HG02973 (cell line): ENCODE data around the gene TERT.
A peak's percentile ranks its signal among the peaks of the same experiment; 100 is the strongest.
"Not testable (repeated sequence)": the region's sequence is repeated elsewhere in the genome, so short reads cannot be mapped to it uniquely, and the experiment has no call there.

Experiments used
- ATAC-seq: cut with Tn5 transposase; IDR thresholded peaks from one replicate; pipeline ENCODE4 v1.9.1; 2021; ENCODE audit warnings: moderate library complexity; ENCODE audit not compliant: unreplicated experiment

The TERT gene

DNA sequence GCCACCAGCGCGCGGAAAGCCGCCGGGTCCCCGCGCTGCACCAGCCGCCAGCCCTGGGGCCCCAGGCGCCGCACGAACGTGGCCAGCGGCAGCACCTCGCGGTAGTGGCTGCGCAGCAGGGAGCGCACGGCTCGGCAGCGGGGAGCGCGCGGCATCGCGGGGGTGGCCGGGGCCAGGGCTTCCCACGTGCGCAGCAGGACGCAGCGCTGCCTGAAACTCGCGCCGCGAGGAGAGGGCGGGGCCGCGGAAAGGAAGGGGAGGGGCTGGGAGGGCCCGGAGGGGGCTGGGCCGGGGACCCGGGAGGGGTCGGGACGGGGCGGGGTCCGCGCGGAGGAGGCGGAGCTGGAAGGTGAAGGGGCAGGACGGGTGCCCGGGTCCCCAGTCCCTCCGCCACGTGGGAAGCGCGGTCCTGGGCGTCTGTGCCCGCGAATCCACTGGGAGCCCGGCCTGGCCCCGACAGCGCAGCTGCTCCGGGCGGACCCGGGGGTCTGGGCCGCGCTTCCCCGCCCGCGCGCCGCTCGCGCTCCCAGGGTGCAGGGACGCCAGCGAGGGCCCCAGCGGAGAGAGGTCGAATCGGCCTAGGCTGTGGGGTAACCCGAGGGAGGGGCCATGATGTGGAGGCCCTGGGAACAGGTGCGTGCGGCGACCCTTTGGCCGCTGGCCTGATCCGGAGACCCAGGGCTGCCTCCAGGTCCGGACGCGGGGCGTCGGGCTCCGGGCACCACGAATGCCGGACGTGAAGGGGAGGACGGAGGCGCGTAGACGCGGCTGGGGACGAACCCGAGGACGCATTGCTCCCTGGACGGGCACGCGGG lies at the start of gene TERT:
Gene TERT (minus strand): TSS at position 234 of the 815 bp plus-strand sequence. CDS start 79 bp downstream, at position 155.
- ATAC-seq = no peak

DNA sequence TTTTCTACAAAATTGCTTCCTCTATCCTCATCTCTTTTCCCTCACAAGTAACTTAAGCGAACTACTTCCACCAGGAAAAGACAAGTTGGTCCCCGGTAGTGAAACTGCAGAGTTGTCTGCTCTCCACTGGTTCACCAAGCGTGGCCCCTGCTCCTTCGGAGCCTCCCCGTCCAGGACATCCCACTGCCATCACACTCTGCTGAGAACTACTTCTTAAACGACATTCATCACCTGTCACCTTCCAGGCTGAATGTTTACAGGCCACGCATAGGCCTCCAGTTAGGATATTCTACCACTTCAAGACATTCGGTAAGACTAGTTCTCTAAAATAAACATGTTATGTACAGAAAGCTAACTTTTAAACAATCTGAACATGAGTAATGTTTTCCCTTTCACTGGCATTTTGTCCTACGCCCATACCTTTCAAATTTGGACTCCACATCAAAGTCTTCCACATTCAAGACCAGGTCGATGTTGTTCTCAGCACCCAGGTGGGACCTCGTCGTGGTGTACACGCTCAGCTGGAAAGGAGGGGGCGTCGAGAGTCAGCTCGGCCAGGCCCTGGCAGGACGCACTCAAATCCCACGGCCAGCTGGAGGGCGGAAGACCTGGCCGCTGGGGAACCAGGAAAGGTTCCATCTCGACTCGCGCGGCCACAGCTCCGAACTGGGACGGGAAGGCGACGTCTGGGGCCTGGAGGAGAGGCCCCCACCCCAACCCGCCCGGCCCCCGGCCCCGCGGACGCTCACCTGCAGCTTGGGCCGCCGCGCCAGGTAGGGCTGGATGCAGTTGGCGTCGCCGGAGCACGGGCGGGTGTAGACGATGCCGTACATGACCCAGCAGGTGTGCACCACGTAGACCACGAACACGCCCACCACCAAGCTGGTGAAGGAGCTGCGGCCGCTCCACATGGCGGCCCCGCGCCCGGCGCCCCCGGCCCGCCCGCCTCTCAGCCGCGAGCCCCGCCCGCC lies 49.3 kb upstream of the TERT start:
- peak; percentile 8 for ATAC-seq

DNA sequence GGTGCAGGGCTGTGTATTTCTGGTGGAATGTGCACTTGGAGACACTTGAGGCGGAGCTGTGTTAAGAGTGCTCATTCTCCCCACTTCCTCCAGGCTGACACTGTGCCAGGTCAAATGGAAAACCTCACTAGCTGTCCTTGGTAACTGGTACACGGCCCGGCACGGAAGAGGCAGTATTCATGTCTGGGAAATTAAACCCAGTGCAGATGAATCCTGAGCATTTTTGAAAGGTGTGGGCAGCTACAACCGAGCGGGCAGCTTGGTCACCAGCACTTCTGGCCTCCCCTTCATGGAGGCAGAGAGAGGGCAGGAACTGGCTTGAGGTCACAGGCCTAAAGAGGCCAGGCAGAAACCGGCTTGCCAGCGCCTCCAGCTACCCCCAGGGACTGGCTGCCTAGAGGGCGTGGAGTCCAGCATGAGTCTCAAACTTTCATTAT lies 48.5 kb upstream of the TERT start:
- no peak for ATAC-seq

DNA sequence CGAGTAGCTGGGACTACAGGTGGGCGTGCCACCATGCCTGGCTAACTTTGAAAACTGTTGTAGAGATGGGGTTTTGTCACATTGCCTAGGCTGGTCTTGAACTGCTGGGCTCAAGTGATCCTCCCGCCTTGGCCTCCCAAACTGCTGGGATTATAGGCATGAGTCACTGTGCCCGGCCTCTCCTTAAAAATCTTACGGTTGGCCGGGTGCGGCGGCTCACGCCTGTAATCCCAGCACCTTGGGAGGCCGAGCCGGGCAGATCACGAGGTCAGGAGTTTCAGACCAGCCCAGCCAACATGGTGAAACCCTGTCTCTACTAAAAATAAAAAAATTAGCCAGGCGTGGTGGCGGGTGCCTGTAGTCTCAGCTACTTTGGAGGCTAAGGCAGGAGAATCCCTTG lies 47.8 kb upstream of the TERT start:
- ATAC-seq = not testable (repeated sequence)

DNA sequence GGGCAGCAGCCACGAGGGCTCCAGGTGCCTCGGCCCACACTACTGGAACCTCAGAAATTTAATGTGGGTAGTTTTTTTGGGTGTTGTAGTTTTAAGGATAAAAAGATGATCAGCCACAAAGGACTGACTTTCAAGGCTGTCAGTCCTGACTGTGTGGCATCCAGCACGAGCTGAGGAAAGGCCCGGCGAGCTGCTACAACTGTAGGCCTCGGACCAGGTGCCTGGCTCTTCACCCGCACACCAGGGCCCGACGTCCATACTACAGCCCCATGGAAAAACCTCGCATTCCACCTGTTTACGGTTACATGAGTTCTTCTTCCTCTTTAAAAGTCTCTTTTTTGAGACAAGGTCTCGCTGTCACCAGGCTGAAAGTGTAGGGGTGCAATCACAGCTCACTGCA lies 47.4 kb upstream of the TERT start:
- ATAC-seq = no peak

DNA sequence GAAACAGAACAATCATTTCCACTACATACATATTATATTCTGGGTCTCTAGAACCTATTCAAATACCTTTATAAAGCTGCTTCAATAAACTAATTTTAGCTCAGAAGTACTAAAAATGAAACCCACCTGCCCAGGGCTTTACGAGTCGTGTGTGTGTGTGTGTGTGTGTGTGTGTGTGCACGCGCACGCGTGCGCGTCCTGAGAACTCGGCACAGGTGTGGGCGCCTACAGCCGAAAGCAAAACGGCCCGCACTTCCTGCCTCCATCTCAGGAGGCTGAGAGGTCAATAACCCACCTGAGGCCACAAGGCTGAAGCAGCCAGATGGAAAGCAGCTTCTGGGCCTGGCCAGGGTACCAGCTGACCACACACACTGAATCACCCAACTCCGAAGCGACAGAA lies 47.0 kb upstream of the TERT start:
- no peak for ATAC-seq

DNA sequence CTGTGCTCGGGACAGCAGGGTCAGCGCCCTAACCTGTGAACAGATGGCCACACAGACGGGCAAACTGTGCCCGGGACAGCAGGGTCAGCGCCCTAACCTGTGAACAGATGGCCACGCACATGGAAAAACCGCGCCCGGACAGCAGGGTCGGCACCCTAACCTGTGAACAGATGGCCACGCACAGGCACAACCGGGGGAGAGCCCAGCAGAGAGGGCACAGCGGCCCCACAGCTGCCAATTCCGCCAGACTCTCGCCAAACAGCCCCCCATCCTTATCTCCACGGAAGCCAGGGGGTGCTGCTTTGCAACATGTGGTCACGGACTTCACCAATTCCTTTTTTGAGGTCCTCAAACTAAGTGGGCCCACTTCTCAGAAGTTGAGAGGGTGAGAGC lies 44.9 kb upstream of the TERT start:
- ATAC-seq = not testable (repeated sequence)

DNA sequence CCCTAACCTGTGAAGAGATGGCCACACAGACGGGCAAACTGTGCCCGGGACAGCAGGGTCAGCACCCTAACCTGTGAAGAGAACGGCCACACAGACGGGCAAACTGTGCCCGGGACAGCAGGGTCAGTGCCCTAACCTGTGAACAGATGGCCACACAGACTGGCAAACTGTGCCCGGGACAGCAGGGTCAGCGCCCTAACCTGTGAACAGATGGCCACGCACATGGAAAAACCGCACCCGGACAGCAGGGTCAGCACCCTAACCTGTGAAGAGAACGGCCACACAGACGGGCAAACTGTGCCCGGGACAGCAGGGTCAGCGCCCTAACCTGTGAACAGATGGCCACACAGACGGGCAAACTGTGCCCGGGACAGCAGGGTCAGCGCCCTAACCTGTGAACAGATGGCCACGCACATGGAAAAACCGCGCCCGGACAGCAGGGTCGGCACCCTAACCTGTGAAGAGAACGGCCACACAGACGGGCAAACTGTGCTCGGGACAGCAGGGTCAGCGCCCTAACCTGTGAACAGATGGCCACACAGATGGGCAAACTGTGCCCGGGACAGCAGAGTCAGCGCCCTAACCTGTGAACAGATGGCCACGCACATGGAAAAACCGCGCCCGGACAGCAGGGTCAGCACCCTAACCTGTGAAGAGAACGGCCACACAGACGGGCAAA lies 44.4 kb upstream of the TERT start:
- ATAC-seq = not testable (repeated sequence)

DNA sequence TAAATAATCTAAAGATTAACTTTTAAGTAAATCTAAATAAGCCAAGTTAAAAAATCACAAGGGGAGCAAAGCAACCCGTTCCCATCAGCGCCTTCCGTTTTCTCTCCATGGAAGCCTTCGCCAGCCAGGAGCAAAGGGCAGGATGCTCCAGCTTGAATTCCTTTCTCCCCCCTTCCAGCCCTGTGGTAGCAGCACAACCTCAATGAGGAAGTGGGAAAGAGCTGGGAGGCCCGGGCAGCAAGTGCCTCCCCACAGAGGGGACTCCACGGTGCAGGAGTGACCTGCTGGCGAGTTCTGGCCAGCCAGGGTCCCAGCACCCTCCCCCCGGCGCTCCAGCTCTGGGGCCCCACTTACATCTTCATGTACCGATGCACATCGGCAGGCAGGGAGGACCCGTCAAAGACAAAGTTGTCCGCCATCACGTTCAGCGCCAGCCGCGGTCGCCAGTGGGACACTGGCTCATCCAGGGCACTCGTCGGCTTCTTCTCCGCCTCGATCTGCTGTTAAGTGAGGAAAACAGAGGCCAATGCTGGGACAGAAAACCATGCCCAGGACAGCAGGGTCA lies 43.7 kb upstream of the TERT start:
- no peak for ATAC-seq

DNA sequence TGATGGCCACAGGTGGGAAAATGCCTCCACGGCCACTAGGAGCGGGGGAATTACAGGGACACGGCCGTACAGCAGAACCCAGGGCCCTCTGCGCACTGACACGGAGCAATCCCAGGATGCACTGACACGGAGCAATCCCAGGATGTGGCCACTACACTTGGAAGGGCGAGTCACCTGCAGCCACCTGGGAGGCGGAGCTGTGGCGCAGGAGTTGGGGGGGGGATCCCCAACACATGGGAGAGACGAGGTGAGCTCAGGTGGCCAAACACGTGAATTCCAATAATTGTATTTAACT lies 43.3 kb upstream of the TERT start:
- ATAC-seq = no peak

DNA sequence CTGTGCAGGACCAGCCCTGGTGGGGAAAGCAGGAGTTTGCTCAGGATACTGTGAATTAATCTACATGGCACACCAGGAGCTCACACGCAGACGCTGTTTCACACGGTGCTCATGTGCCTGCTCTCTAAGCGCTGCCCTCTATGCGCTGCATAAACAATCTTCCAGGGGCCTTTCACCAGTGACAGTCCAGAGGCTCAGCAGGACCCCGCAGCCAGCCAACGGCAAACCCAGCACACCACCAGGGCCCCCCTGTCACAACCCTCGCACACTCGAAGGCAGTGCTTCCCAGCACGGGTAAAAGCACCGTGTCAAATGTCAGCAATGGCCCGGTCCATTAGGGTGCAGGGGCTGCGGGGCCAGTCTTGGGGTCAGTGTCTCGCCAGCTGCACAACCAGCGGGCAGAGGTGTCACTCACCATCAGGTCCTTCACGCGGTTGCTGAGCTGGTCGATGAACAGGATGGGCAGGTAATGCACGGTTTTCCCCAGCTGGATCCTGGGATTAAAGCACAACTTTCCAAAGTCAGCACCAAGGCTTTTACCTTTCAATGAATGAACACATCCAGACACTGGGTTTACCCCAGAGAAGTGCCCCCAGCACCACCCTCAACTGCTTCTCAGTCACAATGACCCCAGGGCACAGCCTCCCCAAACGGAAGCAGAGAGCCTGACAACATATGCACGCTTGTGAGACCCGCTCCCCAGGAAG lies 42.8 kb upstream of the TERT start:
- ATAC-seq = no peak

DNA sequence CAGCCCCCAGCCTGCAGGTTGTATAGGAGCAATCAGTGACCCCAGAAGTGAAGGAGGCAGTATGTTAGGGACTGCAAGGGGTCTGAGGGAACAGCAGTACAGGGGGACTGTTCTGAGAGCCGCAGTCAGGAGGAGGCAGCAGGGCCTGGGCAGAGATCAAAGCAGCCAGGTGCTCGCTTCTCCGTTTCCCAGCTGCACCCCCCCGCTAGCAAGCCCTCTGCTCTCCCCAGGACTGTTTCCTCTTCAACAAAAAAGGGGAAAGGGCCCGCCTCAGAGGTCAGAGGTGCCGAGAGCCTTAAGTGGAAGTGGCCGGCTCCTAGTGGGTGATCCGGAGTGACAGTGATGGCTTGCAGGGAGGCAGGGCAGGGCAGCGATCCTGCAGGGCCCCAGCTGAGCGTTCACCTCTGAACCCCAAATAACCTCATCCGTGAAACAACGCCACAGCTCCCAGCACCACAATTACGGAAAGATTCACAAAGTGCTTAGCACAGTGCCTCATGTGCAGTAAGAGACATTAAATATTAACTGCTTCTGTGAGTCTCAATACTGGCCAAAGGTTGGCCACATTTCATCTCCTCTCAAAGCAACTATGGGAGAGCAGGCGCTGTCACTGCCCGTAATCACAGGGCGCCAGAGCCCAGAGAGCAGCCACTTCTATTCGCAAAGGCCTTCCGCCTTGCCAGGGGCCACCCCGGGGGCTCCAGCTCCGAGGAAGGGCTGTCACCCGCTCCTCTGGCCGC lies 42.1 kb upstream of the TERT start:
- ATAC-seq = no peak

DNA sequence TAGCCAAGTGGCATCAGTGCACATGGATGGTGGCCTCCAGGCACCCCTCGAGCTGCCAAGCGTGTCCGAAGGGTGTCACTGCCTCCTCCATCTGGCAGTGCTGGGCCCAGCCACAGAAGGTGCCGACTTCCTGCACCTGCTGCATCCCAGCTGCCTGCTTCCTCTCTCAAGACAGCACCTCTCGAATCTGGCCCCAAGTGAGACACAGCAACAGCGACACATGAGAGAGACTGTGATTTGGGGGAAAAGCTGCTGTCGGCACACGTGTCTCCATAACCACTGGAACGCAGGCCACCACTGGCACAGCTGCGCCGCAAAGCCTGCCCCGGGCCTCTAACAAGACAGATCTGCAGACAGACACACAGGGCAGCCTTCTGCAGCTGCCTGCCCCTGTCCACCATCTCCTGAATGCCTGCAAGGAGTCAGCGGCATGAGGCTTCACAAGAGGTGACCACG lies 41.3 kb upstream of the TERT start:
- ATAC-seq = no peak

DNA sequence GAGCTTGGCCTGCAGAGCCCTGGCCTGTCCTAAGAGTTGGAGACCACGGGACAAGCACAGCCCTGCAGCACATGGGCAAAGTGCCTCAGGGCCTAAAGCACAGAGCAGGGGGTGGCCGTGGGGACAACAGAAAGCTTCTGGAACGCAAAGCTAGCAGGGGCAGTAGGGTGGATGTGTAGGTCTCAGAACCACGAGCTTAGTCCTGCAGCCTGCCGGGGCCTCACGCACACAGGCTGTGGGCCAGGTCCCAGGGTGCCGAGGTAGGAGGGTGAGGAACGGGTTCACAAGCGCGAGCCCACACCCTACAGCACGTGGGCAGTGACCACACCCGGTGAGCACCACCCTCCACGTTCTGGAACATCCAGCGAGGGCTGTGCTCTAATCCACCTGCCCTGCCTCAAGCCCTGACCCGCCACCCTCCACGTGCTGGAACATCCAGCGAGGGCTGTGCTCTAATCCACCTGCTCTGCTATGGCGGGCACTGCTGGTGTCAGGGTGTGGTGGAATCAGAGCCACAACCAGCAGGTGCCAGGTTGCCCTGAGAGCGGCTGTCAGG lies 40.8 kb upstream of the TERT start:
- no peak for ATAC-seq

DNA sequence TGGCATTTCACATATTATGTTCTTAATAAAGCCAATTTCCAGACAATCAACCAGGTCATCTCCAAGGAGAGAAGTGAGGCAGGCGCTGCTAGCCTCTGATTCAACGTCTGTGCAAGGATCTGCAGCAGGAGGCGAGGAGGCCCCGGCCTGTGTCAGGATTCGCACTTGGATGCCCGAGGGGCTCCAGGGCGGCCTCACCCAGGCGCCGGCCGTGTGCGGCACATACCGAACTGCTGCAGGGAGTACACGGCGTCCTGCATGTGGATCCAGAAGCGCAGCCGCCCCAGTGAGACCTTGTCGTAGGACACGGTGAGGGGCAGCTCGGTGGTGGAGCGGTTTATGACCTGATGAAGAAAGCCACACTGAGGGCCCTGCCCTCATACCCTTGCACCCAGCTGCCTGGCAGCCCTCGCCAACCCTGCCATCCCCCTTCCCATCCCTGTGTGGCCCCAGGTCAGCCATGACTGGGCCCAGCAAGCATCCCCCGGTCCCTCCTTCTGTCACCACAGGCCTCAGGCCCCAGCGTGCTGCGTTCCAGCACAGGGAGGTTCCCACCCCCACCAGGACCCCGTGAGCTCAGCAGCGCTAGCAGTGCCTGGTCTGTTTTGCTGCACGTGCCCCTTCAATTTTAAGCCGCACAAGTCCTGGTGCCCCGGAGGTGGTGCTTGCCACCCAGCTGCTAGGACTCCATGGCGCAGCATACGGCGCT lies 40.1 kb upstream of the TERT start:
- no peak for ATAC-seq

DNA sequence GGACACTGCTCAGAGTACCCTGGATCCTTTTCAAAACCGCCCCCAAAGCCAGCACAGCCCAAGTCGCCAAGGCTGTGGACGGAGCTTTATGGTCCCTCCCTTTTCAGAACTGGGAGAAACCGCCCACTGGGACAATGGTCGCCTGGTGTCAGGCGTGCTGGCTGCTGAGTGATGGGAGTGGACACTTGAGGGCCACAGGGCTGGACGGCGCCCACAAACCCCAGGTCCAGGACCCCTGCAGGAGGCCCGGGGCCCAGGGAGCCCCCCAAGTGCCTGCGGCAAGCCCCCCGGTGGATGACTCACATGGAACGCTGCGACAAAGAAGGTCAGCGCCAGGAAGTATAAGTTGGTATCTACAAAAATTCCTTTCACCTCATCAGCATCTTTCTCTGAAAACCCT lies 39.1 kb upstream of the TERT start:
- ATAC-seq = no peak

DNA sequence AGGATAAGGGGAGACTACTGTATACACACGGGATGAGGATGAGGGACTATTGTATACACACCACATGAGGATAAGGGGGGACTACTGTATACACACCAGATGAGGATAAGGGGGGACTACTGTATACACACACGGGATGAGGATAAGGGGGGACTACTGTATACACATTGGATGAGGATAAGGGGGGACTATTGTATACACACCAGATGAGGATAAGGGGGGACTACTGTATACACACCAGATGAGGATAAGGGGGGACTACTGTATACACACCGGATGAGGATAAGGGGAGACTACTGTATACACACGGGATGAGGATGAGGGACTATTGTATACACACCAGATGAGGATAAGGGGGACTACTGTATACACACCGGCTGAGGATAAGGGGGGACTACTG lies 38.4 kb upstream of the TERT start:
- ATAC-seq = not testable (repeated sequence)

DNA sequence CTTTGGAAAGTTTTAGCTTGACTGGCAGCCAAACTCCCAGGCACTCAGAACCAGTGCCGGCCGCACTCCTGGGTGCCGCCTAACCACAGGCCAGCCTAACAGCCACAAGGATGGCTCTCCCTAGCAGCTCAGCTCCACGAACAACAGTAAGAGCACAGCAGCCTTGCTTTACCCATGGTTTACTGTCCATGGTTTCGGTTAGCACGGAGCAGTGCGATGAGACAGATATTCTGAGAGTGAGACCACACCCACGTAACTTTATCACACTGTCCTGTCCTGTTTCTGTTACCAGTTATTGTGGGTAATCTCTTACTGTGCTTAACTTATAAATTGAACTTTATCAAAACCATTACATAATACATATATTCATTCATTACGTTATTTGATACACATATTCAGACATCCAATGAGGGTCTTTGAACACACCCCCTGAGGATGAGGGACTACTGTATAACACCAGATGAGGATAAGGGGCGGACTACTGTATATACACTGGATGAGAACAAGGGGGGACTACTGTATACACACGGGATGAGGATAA lies 37.7 kb upstream of the TERT start:
- ATAC-seq = no peak
